B cell (primary cell): Measurements from ENCODE around the gene PCDH9. TPM values are rescaled to one million over a fixed set of nuclear protein-coding genes. Genes with fewer than 3 reads are reported as not detected.

ENCODE experiments used
- ATAC-seq: fragments of 200-7000 bp; cut with Tn5 transposase; one replicate; pipeline ENCODE4 v1.10.0; 2021; ENCODE audit warnings: low read depth, mild to moderate bottlenecking, moderate number of reproducible peaks, moderate library complexity
- CTCF ChIA-PET: fragments of 350-600 bp; sonication (Branson Sonifier 250); formaldehyde crosslinking; loops from one replicate; lab custom pipeline; 2021; ENCODE audit warnings: antibody characterized with exemption, inconsistent platforms; lab: Charles Lee
- POLR2A ChIA-PET: fragments of 350-600 bp; sonication (Branson Sonifier 250); formaldehyde crosslinking; loops from one replicate; lab custom pipeline; 2021; ENCODE audit warnings: antibody characterized with exemption; lab: Charles Lee
- DNase-seq: peaks from one replicate; pipeline ENCODE4 v3.0.0; 2013
- H2AFZ ChIP-seq: 2 replicates; pipeline ENCODE4 v1.6.1; 2012; ENCODE audit warnings: mild to moderate bottlenecking, low read depth, low read length; ENCODE audit not compliant: insufficient read depth, poor library complexity, severe bottlenecking
- H3K27ac ChIP-seq, 2 donors: 1 replicate in 1 of 2; 2 replicates in 1 of 2; pipeline ENCODE4 v1.5.1; 2012 to 2013; ENCODE audit warnings: low read length in 2 of 2, mild to moderate bottlenecking in 2 of 2, moderate library complexity in 1 of 2
- H3K27me3 ChIP-seq, 4 experiments: fragments of 200-600 bp in 1 of 4; sonication (generic) in 1 of 4; replicated peaks in 1 of 4; 1 replicate in 2 of 4; 2 replicates in 2 of 4; pipeline versions ENCODE4 v1.6.1 to v1.7.0; 2013 to 2016; ENCODE audit warnings: low read length in 3 of 4, mild to moderate bottlenecking in 2 of 4, mixed read lengths in 1 of 4, moderate library complexity in 1 of 4; ENCODE audit not compliant: insufficient read depth in 4 of 4, control insufficient read depth in 3 of 4; ENCODE audit errors: control extremely low read depth in 1 of 4
- H3K36me3 ChIP-seq, 2 experiments: replicated peaks in 1 of 2; 1 replicate in 1 of 2; 2 replicates in 1 of 2; pipeline versions ENCODE4 v1.6.1 to v1.7.1; 2013; ENCODE audit warnings: low read length in 1 of 2; ENCODE audit not compliant: insufficient read depth in 2 of 2, control insufficient read depth in 1 of 2; ENCODE audit errors: control extremely low read depth in 1 of 2, extremely low read depth in 1 of 2
- H3K4me1 ChIP-seq, 2 donors: fragments of 200-600 bp in 1 of 2; sonication (generic) in 1 of 2; 1 replicate in 1 of 2; 2 replicates in 1 of 2; pipeline versions ENCODE4 v1.5.1 to v1.6.1; 2013 to 2017; ENCODE audit warnings: low read length in 2 of 2; ENCODE audit not compliant: control insufficient read depth in 2 of 2, insufficient read depth in 2 of 2
- H3K4me2 ChIP-seq: replicated peaks from 2 replicates; pipeline ENCODE3; 2012; ENCODE audit warnings: mild to moderate bottlenecking, low read depth, low read length; ENCODE audit not compliant: poor library complexity, severe bottlenecking
- H3K4me3 ChIP-seq, 5 experiments: fragments of 200-600 bp in 1 of 5; sonication (generic) in 1 of 5; 1 replicate in 3 of 5; 2 replicates in 2 of 5; pipeline versions ENCODE4 v1.5.1 to v1.7.0; 2011 to 2016; ENCODE audit warnings: low read length in 4 of 5, mild to moderate bottlenecking in 4 of 5, low read depth in 2 of 5, control low read depth in 1 of 5, moderate library complexity in 1 of 5; ENCODE audit not compliant: insufficient read depth in 1 of 5; ENCODE audit errors: control extremely low read depth in 1 of 5, extremely low read depth in 1 of 5
- H3K79me2 ChIP-seq: fragments of 200-600 bp; sonication (generic); one replicate; pipeline ENCODE4 v1.6.0; 2016; ENCODE audit warnings: low read length; ENCODE audit not compliant: control insufficient read depth, insufficient read depth
- H3K9ac ChIP-seq: fragments of 200-600 bp; sonication (generic); 2 replicates; pipeline ENCODE4 v1.6.1; 2017; ENCODE audit warnings: mild to moderate bottlenecking, low read length, moderate library complexity
- H3K9me3 ChIP-seq, 3 donors: one replicate each; pipeline versions ENCODE4 v1.6.1 to v1.7.1; 2013; ENCODE audit warnings: low read length in 2 of 3; ENCODE audit not compliant: control insufficient read depth in 2 of 3, insufficient read depth in 1 of 3; ENCODE audit errors: control extremely low read depth in 1 of 3
- H4K20me1 ChIP-seq: 2 replicates; pipeline ENCODE4 v1.6.0; 2012; ENCODE audit warnings: mild to moderate bottlenecking, low read length; ENCODE audit not compliant: insufficient read depth, control insufficient read depth, poor library complexity, severe bottlenecking
- H3K27ac Mint-ChIP-seq: one replicate; pipeline ENCODE4 v1.8.0; 2021; ENCODE audit warnings: mixed read lengths
- H3K27me3 Mint-ChIP-seq: one replicate; pipeline ENCODE4 v1.8.0; 2021; ENCODE audit warnings: mixed read lengths
- H3K4me1 Mint-ChIP-seq: one replicate; pipeline ENCODE4 v1.8.0; 2021; ENCODE audit warnings: mixed read lengths
- H3K4me3 Mint-ChIP-seq: one replicate; pipeline ENCODE4 v1.8.0; 2021; ENCODE audit warnings: mixed read lengths
- H3K9me3 Mint-ChIP-seq: one replicate; pipeline ENCODE4 v1.8.0; 2022; ENCODE audit warnings: mixed read lengths; ENCODE audit not compliant: insufficient read depth
- EZH2 ChIP-seq: IDR thresholded peaks from 2 replicates; pipeline ENCODE4 v1.6.1; 2012; ENCODE audit warnings: borderline replicate concordance, low read depth, mild to moderate bottlenecking, moderate library complexity, low read length; ENCODE audit not compliant: insufficient read depth, poor library complexity, severe bottlenecking
- WGBS: methylation state at CpG from one replicate; pipeline ENCODE4 v1.1.5; 2013; ENCODE audit warnings: missing lambda C conversion rate; ENCODE audit not compliant: insufficient coverage; 5-methylcytosine and 5-hydroxymethylcytosine counted together
- intact Hi-C: fragments of 100-400 bp; cut with micrococcal nuclease; formaldehyde crosslinking; loops from one replicate; pipeline ENCODE4 v1.10.0; 2022
- polyA plus RNA-seq: library from polyadenylated mRNA; depleted of rRNA; stranded (reverse); fragments of >200 nt; gene quantifications from 2 replicates; pipeline ENCODE4 v1.2.3, GENCODE V29; 2012
- total RNA-seq, 2 donors: library from RNA; stranded (reverse); fragments of 120-200 nt in 1 of 2; gene quantifications; 1 replicate in 1 of 2; 2 replicates in 1 of 2; pipeline versions ENCODE4 v1.2.3 to v1.2.4, GENCODE V29; 2013 to 2022
- TF ChIP-seq, protein P1 (sequence below): fragments of 200-600 bp; IDR thresholded peaks from one replicate; pipeline ENCODE4 v1.8.0; 2022; ENCODE audit warnings: antibody characterized with exemption, mild to moderate bottlenecking

PCDH9 gene
- total and polyA plus RNA-seq, 2 donors (not counting 1 experiment from before 2014, with no cell fraction given), result 13.1 to 21.8 TPM

DNA sequence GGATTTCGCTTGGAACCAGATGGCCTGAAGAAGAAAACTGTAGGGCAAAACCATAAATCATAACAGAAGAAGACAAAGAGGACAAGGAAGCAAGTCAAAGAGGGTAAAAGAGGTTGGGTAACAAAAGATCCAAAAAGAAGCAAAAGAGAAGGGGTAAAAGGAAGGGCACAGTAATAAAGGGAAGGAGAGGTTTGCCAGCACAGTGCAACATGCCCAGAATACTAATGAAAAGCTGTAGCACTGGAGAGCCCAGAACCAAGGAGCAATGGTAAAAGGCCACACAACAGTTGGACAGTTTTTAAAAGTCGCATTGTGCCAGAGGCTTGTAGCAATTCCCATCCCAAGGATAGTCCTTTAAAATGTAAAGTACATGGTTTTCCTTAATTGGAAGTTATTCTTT lies 506.6 kb downstream of the PCDH9 start:
- H3K79me2 ChIP-seq, result no peaks in the 10 kb centered on the region
- H3K36me3 ChIP-seq, result no peaks in the 10 kb centered on the region
- TF ChIP-seq EZH2, result no peak
- TF ChIP-seq, protein P1, sequence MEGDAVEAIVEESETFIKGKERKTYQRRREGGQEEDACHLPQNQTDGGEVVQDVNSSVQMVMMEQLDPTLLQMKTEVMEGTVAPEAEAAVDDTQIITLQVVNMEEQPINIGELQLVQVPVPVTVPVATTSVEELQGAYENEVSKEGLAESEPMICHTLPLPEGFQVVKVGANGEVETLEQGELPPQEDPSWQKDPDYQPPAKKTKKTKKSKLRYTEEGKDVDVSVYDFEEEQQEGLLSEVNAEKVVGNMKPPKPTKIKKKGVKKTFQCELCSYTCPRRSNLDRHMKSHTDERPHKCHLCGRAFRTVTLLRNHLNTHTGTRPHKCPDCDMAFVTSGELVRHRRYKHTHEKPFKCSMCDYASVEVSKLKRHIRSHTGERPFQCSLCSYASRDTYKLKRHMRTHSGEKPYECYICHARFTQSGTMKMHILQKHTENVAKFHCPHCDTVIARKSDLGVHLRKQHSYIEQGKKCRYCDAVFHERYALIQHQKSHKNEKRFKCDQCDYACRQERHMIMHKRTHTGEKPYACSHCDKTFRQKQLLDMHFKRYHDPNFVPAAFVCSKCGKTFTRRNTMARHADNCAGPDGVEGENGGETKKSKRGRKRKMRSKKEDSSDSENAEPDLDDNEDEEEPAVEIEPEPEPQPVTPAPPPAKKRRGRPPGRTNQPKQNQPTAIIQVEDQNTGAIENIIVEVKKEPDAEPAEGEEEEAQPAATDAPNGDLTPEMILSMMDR, result no peak
- no peak overlapping the region for H3K9ac ChIP-seq
- H3K27ac ChIP-seq, result no peak overlapping the region
- H3K4me2 ChIP-seq, result no peak overlapping the region
- no peaks in the 10 kb centered on the region for H3K27me3 ChIP-seq
- H3K27ac Mint-ChIP-seq, result no peak overlapping the region
- no peaks in the 10 kb centered on the region for H3K27me3 Mint-ChIP-seq
- H3K4me3 ChIP-seq, result no peak overlapping the region
- H3K4me1 Mint-ChIP-seq, result peaks cover 2% of the 10 kb centered on the region
- H3K4me3 Mint-ChIP-seq, result no peak overlapping the region
- DNase-seq (no peak), ATAC-seq (no peak)
- intact Hi-C loops, result no loop called here
- H4K20me1 ChIP-seq, result no peaks in the 10 kb centered on the region
- H3K4me1 ChIP-seq, result no peaks in the 10 kb centered on the region
- CTCF ChIA-PET, result no interaction called here
- peaks cover 0 to 1% (median 0%) of the 10 kb centered on the region in 3 donors for H3K9me3 ChIP-seq
- no peaks in the 10 kb centered on the region for H3K9me3 Mint-ChIP-seq
- no peak overlapping the region for H2AFZ ChIP-seq
- POLR2A ChIA-PET, result no interaction called here
- no CpG with 5 or more reads among the region's 2 CpGs for WGBS

DNA sequence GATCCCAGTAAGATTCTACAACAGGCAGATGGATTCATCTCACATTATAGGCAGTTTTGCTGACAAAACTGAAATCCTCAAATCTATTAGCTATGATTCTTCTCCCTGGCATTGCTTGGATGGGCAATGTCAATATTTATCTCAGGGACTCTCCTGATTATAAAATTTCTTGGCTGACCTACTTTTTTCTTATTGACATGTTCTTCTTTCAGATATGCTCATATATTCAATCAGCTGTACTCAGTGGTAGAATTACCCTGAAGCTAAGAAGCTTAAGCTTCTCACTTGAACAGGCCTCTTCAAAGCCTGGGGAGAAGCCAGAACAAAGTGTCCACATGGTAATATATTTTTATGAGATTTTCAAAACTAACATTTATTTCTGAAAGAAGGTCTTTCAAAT lies 513.6 kb downstream of the PCDH9 start:
- Histone ChIP-seq H2AFZ (no peak overlapping the region), H3K36me3 (no peaks in the 10 kb centered on the region), H3K9me3 (no peaks in the 10 kb centered on the region), H3K4me3 (no peak overlapping the region), H3K27me3 (no peaks in the 10 kb centered on the region), H3K4me1 (no peaks in the 10 kb centered on the region), H3K79me2 (no peaks in the 10 kb centered on the region), H3K4me2 (no peak overlapping the region), H3K9ac (no peak overlapping the region), H3K27ac (no peak overlapping the region), H4K20me1 (no peaks in the 10 kb centered on the region)
- ATAC-seq (no peak), DNase-seq (no peak)
- no peaks in the 10 kb centered on the region for H3K27me3 Mint-ChIP-seq
- POLR2A ChIA-PET, result no interaction called here
- no peak overlapping the region for H3K27ac Mint-ChIP-seq
- intact Hi-C loops, result no loop called here
- CTCF ChIA-PET, result interaction anchor here (0.7 kb wide), 1 partner anchor 825 kb away, joined by 4 read pairs; no protein-coding TSS in a partner anchor
- H3K9me3 Mint-ChIP-seq, result no peaks in the 10 kb centered on the region
- peaks cover 2% of the 10 kb centered on the region for H3K4me1 Mint-ChIP-seq
- no peak for TF ChIP-seq EZH2
- TF ChIP-seq, protein P1, result no peak
- no peak overlapping the region for H3K4me3 Mint-ChIP-seq
